WTC11 (cell line): ENCODE results near the gene DDIT4. TPM values are rescaled to one million over a fixed set of nuclear protein-coding genes. Genes with fewer than 3 reads are reported as not detected.

ENCODE experiments used
- ATAC-seq: fragments of 200-7000 bp; cut with Tn5 transposase; 2 replicates; pipeline ENCODE4 v1.10.0; 2021; ENCODE audit warnings: mild to moderate bottlenecking, moderate library complexity
- CTCF ChIA-PET: fragments of 300-600 bp; sonication (Branson Sonifier 250); formaldehyde crosslinking; loops from one replicate; lab custom pipeline; 2021; ENCODE audit warnings: antibody characterized with exemption; lab: Charles Lee
- POLR2A ChIA-PET: fragments of 350-600 bp; sonication (Branson Sonifier 250); formaldehyde crosslinking; loops from one replicate; lab custom pipeline; 2021; ENCODE audit warnings: antibody characterized with exemption; lab: Charles Lee
- DNase-seq: peaks from one replicate; pipeline ENCODE4 v3.0.0; 2021; ENCODE audit warnings: low spot score
- H3K27ac Mint-ChIP-seq: 2 replicates; pipeline ENCODE4 v1.8.0; 2021; ENCODE audit warnings: mixed read lengths
- H3K27me3 Mint-ChIP-seq: 2 replicates; pipeline ENCODE4 v1.8.0; 2021; ENCODE audit warnings: low read depth, mild to moderate bottlenecking, moderate library complexity, mixed read lengths
- H3K36me3 Mint-ChIP-seq: 2 replicates; pipeline ENCODE4 v1.8.0; 2021; ENCODE audit warnings: mixed read lengths
- H3K4me1 Mint-ChIP-seq: 2 replicates; pipeline ENCODE4 v1.8.0; 2022; ENCODE audit warnings: mixed read lengths
- H3K4me3 Mint-ChIP-seq: 2 replicates; pipeline ENCODE4 v1.8.0; 2021; ENCODE audit warnings: mild to moderate bottlenecking, moderate library complexity, mixed read lengths
- H3K9me3 Mint-ChIP-seq: 2 replicates; pipeline ENCODE4 v1.8.0; 2021; ENCODE audit warnings: mixed read lengths
- CREB1 ChIP-seq: sonication (generic); formaldehyde crosslinking; IDR thresholded peaks from 2 replicates; pipeline ENCODE4 v1.8.0; 2023; ENCODE audit warnings: mild to moderate bottlenecking, missing genetic modification reagents
- ETV6 ChIP-seq: sonication (generic); formaldehyde crosslinking; IDR thresholded peaks from 2 replicates; pipeline ENCODE4 v1.8.1; 2022; ENCODE audit warnings: mild to moderate bottlenecking, missing genetic modification reagents
- FOXJ3 ChIP-seq: sonication (generic); formaldehyde crosslinking; IDR thresholded peaks from 2 replicates; pipeline ENCODE4 v1.9.0; 2021; ENCODE audit warnings: missing genetic modification reagents, mild to moderate bottlenecking, borderline replicate concordance
- GTF2I ChIP-seq: fragments of 250-450 bp; sonication (Bioruptor Pico); conservative IDR thresholded peaks from 2 replicates; pipeline ENCODE4 v1.4.0; 2021; ENCODE audit warnings: mild to moderate bottlenecking
- IRF2 ChIP-seq: sonication (generic); formaldehyde crosslinking; IDR thresholded peaks from 2 replicates; pipeline ENCODE4 v1.8.0; 2022; ENCODE audit warnings: low read depth, missing genetic modification reagents, borderline replicate concordance
- JAZF1 ChIP-seq: fragments of 250-450 bp; sonication (Bioruptor Pico); IDR thresholded peaks from 2 replicates; pipeline ENCODE4 v1.9.0; 2021; ENCODE audit warnings: moderate library complexity, mild to moderate bottlenecking, inconsistent platforms
- NFYB ChIP-seq: sonication (generic); formaldehyde crosslinking; conservative IDR thresholded peaks from 2 replicates; pipeline ENCODE4 v1.8.0; 2022; ENCODE audit warnings: low read depth, missing genetic modification reagents
- OVOL2 ChIP-seq: fragments of 250-450 bp; sonication (Bioruptor Pico); IDR thresholded peaks from 2 replicates; pipeline ENCODE4 v1.9.0; 2021; ENCODE audit warnings: mild to moderate bottlenecking, borderline replicate concordance
- TP53 ChIP-seq: sonication (generic); formaldehyde crosslinking; IDR thresholded peaks from 2 replicates; pipeline ENCODE4 v1.8.1; 2023; ENCODE audit warnings: mild to moderate bottlenecking, missing genetic modification reagents
- ZNF121 ChIP-seq: sonication (generic); formaldehyde crosslinking; IDR thresholded peaks from 2 replicates; pipeline ENCODE4 v1.8.0; 2023; ENCODE audit warnings: missing genetic modification reagents
- ZNF232 ChIP-seq: sonication (generic); formaldehyde crosslinking; IDR thresholded peaks from 2 replicates; pipeline ENCODE4 v1.8.0; 2022; ENCODE audit warnings: mild to moderate bottlenecking, missing genetic modification reagents
- ZNF396 ChIP-seq: fragments of 250-450 bp; sonication (Bioruptor Pico); IDR thresholded peaks from 2 replicates; pipeline ENCODE4 v1.8.0; 2021; ENCODE audit warnings: mild to moderate bottlenecking, moderate library complexity, borderline replicate concordance
- ZNF671 ChIP-seq: fragments of 250-450 bp; sonication (Bioruptor Pico); IDR thresholded peaks from 2 replicates; pipeline ENCODE4 v1.8.0; 2021; ENCODE audit warnings: mild to moderate bottlenecking
- total RNA-seq: library from RNA; stranded (reverse); gene quantifications from 3 replicates; pipeline ENCODE4 v1.2.3, GENCODE V29; 2021
- TF ChIP-seq, protein P1 (sequence below): sonication (generic); formaldehyde crosslinking; IDR thresholded peaks from 2 replicates; pipeline ENCODE4 v1.8.0; 2022; ENCODE audit warnings: missing genetic modification reagents
- TF ChIP-seq, protein P2 (sequence below): sonication (generic); formaldehyde crosslinking; IDR thresholded peaks from 2 replicates; pipeline ENCODE4 v1.8.0; 2022; ENCODE audit warnings: mild to moderate bottlenecking, missing genetic modification reagents
- TF ChIP-seq, protein P3 (sequence below): sonication (generic); formaldehyde crosslinking; IDR thresholded peaks from 2 replicates; pipeline ENCODE4 v1.8.0; 2022; ENCODE audit warnings: mild to moderate bottlenecking, missing genetic modification reagents
- TF ChIP-seq, protein P4 (sequence below): fragments of 250-450 bp; sonication (Bioruptor Pico); IDR thresholded peaks from 2 replicates; pipeline ENCODE4 v1.9.0; 2021; ENCODE audit warnings: mild to moderate bottlenecking
- TF ChIP-seq, protein P5 (sequence below): fragments of 250-450 bp; sonication (Bioruptor Pico); IDR thresholded peaks from 2 replicates; pipeline ENCODE4 v1.9.0; 2021; ENCODE audit warnings: moderate library complexity, mild to moderate bottlenecking, inconsistent platforms, borderline replicate concordance

DDIT4 gene
- total RNA-seq, 1 experiment from 2014 or later, result 118 TPM

DNA sequence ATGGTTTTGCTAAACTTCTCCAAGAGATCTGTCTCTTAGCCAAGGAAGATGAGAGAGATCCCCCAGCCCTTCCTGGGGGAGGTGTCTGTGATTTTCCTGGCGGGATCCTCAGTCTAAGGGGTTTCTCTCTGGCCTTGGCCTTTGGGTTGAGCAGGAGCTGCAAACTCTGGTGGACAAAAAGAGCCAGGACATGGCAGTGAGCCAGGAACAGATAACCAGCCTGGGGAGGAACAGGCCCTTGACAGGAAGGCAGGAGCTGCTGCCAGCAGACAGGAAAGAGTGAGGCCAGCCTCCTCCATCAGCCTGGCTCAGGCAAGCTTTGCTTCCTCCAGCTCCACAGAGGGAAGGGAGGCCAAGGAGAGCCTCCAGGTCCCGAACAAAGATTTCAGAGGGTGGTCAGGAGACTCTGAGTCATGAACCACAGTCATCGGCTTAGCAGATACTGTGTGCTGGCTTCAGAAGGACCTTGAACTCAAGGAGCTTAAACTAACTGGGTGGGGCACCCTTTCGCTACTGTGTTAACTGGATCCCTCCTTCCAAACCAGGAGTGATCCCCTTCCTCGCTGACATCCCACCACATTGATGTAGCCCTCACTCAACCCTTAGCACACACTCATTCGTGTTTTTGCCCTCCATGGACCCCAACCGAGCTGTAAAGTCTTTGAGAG, 34.7 kb downstream of the DDIT4 start:
- DNase-seq, result no peak
- ChIA-PET POLR2A (interaction anchor here (1.0 kb wide), 2 partner anchors 23 to 93 kb away, joined by 3 to 4 read pairs; no protein-coding TSS in a partner anchor), CTCF (interaction anchor here (0.6 to 1.5 kb wide), 2 partner anchors 12 to 33 kb away, joined by 3 to 5 read pairs; no protein-coding TSS in a partner anchor)
- H3K27me3 Mint-ChIP-seq, result no peaks in the 10 kb centered on the region
- no peaks in the 10 kb centered on the region for H3K9me3 Mint-ChIP-seq
- ATAC-seq, result no peak
- H3K4me3 Mint-ChIP-seq, result no peak overlapping the region
- TF ChIP-seq ZNF671 (no peak), ETV6 (CRISPR knock-in tag) (no peak), TP53 (CRISPR knock-in tag) (no peak), ZNF232 (CRISPR knock-in tag) (no peak), OVOL2 (CRISPR knock-in tag) (no peak)
- TF ChIP-seq, all 79 proteins: peak for 0
- H3K36me3 Mint-ChIP-seq, result no peaks in the 10 kb centered on the region
- H3K27ac Mint-ChIP-seq, result no peak overlapping the region
- peaks cover 26% of the 10 kb centered on the region for H3K4me1 Mint-ChIP-seq

DNA sequence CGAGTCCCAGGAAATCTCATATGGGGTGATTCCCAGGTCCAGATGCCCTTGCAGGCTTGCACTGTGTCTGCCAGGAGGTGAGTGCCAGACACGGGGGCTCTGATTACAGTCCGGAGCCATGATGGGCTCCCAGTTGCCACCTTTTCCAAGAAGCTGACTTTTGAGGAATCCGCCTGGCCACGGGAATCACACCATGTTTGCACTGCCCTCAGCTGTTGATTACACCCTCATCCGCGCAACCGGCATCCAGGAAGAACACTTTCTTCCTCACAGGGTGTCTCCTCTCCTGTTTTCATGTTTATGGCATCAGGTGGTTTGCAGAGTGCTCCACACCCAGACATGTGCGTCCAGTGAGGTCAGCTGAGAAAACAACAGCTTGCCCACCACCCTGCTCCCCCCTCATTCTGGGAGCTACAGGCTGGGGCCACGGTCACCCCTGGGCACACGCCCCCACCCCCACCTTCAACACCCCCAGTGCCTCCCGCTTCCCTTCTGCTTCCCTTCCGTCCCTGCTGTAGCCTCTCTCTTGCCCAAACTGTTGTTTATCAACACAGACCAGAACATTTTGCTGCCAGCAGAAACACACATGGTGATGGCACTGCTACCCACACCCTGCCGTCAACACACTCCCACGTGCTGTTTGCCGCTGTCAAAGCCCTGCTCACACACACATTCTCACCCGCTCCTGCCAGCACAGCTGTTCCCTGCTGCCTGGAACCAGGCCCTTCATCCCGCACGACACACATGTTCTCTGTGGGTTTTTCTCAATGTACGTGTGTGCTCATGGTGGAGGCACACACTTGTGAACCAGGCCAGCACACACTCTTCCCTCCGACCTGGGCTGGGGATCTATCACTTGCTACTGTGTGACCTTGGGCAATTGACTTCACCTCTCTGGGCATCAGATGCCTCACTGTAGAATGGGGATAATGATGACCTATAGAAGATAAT, 35.8 kb downstream of the DDIT4 start:
- no peak for DNase-seq
- POLR2A ChIA-PET, result interaction anchor here (0.6 to 1.1 kb wide), 3 partner anchors 9 to 94 kb away, joined by 3 to 4 read pairs (median 4); no protein-coding TSS in a partner anchor
- Mint-ChIP-seq H3K27me3 (no peaks in the 10 kb centered on the region), H3K36me3 (no peaks in the 10 kb centered on the region), H3K9me3 (no peaks in the 10 kb centered on the region), H3K4me3 (no peak overlapping the region), H3K4me1 (peaks cover 26% of the 10 kb centered on the region), H3K27ac (0 out of 2 replicates have a peak overlapping the region, but pooled peaks have one; percentile 0)
- CTCF ChIA-PET, result interaction anchor here (1.5 kb wide), 2 partner anchors 11 to 16 kb away, joined by 3 to 5 read pairs; no protein-coding TSS in a partner anchor
- ATAC-seq, result no peak
- TF ChIP-seq, protein P1, sequence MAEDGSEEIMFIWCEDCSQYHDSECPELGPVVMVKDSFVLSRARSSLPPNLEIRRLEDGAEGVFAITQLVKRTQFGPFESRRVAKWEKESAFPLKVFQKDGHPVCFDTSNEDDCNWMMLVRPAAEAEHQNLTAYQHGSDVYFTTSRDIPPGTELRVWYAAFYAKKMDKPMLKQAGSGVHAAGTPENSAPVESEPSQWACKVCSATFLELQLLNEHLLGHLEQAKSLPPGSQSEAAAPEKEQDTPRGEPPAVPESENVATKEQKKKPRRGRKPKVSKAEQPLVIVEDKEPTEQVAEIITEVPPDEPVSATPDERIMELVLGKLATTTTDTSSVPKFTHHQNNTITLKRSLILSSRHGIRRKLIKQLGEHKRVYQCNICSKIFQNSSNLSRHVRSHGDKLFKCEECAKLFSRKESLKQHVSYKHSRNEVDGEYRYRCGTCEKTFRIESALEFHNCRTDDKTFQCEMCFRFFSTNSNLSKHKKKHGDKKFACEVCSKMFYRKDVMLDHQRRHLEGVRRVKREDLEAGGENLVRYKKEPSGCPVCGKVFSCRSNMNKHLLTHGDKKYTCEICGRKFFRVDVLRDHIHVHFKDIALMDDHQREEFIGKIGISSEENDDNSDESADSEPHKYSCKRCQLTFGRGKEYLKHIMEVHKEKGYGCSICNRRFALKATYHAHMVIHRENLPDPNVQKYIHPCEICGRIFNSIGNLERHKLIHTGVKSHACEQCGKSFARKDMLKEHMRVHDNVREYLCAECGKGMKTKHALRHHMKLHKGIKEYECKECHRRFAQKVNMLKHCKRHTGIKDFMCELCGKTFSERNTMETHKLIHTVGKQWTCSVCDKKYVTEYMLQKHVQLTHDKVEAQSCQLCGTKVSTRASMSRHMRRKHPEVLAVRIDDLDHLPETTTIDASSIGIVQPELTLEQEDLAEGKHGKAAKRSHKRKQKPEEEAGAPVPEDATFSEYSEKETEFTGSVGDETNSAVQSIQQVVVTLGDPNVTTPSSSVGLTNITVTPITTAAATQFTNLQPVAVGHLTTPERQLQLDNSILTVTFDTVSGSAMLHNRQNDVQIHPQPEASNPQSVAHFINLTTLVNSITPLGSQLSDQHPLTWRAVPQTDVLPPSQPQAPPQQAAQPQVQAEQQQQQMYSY (CRISPR knock-in tag), result peak; percentile 51; the same call in 1 of the 2 replicates
- TF ChIP-seq ZNF121 (no peak), ZNF396 (no peak), NFYB (CRISPR knock-in tag) (no peak)
- TF ChIP-seq, protein P2, sequence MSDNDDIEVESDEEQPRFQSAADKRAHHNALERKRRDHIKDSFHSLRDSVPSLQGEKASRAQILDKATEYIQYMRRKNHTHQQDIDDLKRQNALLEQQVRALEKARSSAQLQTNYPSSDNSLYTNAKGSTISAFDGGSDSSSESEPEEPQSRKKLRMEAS, result 0 out of 2 replicates have a peak, but pooled peaks have one; percentile 7
- TF ChIP-seq, protein P3, sequence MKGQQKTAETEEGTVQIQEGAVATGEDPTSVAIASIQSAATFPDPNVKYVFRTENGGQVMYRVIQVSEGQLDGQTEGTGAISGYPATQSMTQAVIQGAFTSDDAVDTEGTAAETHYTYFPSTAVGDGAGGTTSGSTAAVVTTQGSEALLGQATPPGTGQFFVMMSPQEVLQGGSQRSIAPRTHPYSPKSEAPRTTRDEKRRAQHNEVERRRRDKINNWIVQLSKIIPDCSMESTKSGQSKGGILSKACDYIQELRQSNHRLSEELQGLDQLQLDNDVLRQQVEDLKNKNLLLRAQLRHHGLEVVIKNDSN, result no peak
- TF ChIP-seq, protein P4, sequence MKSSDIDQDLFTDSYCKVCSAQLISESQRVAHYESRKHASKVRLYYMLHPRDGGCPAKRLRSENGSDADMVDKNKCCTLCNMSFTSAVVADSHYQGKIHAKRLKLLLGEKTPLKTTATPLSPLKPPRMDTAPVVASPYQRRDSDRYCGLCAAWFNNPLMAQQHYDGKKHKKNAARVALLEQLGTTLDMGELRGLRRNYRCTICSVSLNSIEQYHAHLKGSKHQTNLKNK (CRISPR knock-in tag), result no peak

DNA sequence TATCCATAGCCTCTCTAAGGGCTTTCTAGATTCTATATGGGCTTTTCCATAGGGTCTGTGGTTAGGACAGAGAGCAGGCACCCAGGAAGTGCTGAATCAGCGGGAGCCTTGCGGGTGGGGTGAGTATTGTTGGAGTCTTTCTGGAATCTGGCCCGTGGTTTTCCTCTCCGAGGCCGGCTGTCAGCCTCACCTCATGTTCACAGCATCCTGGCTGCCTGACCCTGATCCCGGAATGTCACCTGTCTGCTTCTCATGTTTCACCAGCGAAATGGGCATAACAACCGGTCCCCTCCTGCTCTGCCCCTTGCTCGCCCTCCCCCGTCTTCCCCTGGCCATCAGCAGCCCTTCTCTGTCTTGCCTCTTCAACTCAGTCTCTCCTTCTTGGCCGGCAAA, 36.5 kb downstream of the DDIT4 start:
- H3K36me3 Mint-ChIP-seq, result no peaks in the 10 kb centered on the region
- H3K27me3 Mint-ChIP-seq, result no peaks in the 10 kb centered on the region; the same call in 1 of the 2 replicates
- peaks cover 31% of the 10 kb centered on the region for H3K4me1 Mint-ChIP-seq
- H3K4me3 Mint-ChIP-seq, result no peak overlapping the region
- H3K9me3 Mint-ChIP-seq, result no peaks in the 10 kb centered on the region
- ATAC-seq, result peak; percentile 75
- DNase-seq, result no peak
- POLR2A ChIA-PET, result no interaction called here
- peak overlapping the region; percentile 71; the same call in 1 of the 2 replicates for H3K27ac Mint-ChIP-seq
- CTCF ChIA-PET, result interaction anchor here (0.6 to 1.5 kb wide), 2 partner anchors 15 to 222 kb away, joined by 3 to 4 read pairs; partner anchors contain the start of gene SPOCK2
- TF ChIP-seq CREB1 (CRISPR knock-in tag), result no peak
- no peak for TF ChIP-seq ZNF671
- TF ChIP-seq JAZF1 (CRISPR knock-in tag), result no peak
- TF ChIP-seq, protein P1 (CRISPR knock-in tag), result no peak
- TF ChIP-seq, protein P5, sequence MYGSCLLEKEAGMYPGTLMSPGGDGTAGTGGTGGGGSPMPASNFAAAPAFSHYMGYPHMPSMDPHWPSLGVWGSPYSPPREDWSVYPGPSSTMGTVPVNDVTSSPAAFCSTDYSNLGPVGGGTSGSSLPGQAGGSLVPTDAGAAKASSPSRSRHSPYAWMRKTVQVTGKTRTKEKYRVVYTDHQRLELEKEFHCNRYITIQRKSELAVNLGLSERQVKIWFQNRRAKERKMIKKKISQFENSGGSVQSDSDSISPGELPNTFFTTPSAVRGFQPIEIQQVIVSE, result no peak
- no peak for TF ChIP-seq FOXJ3 (CRISPR knock-in tag)
- TF ChIP-seq GTF2I (CRISPR knock-in tag), result no peak
- no peak for TF ChIP-seq IRF2
